Neural progenitor cell (in vitro differentiated cells): Measurements from ENCODE around the gene SLC45A3. TPM values are rescaled to one million over a fixed set of nuclear protein-coding genes. Genes with fewer than 3 reads are reported as not detected.

Source experiments
- DNase-seq: peaks from one replicate; pipeline ENCODE4 v3.0.0-alpha.2; 2016; ENCODE audit warnings: low spot score
- H2AFZ ChIP-seq: fragments of 200-600 bp; sonication (generic); replicated peaks from 2 replicates; pipeline ENCODE4 v1.6.1; 2016; ENCODE audit warnings: antibody characterized with exemption
- H3F3A ChIP-seq: fragments of 200-600 bp; sonication (generic); 2 replicates; pipeline ENCODE4 v1.6.1; 2016; ENCODE audit warnings: antibody characterized with exemption, low read depth
- H3K27ac ChIP-seq: fragments of 200-600 bp; sonication (generic); 2 replicates; pipeline ENCODE4 v1.5.1; 2016; ENCODE audit warnings: mild to moderate bottlenecking
- H3K27me3 ChIP-seq: fragments of 200-600 bp; sonication (generic); 2 replicates; pipeline ENCODE4 v1.6.1; 2016; ENCODE audit warnings: mild to moderate bottlenecking, moderate library complexity
- H3K36me3 ChIP-seq: fragments of 200-600 bp; sonication (generic); 2 replicates; pipeline ENCODE4 v1.5.1; 2016
- H3K4me1 ChIP-seq: fragments of 200-600 bp; sonication (generic); 2 replicates; pipeline ENCODE4 v1.6.1; 2016; ENCODE audit warnings: mixed run types
- H3K4me2 ChIP-seq: fragments of 200-600 bp; sonication (generic); 2 replicates; pipeline ENCODE4 v1.6.1; 2016
- H3K4me3 ChIP-seq: fragments of 200-600 bp; sonication (generic); 2 replicates; pipeline ENCODE4 v1.5.1; 2016
- H3K79me2 ChIP-seq: fragments of 200-600 bp; sonication (generic); 2 replicates; pipeline ENCODE4 v1.6.1; 2016; ENCODE audit warnings: low read depth
- H3K9ac ChIP-seq: fragments of 200-600 bp; sonication (generic); 2 replicates; pipeline ENCODE4 v1.6.1; 2016
- H3K9me3 ChIP-seq: fragments of 200-600 bp; sonication (generic); 2 replicates; pipeline ENCODE4 v1.5.1; 2016; ENCODE audit warnings: low read depth
- H4K20me1 ChIP-seq: fragments of 200-600 bp; sonication (generic); 2 replicates; pipeline ENCODE4 v1.6.1; 2016; ENCODE audit warnings: low read depth
- H3K27ac Mint-ChIP-seq: 3 replicates; pipeline ENCODE4 v1.8.0; 2021; ENCODE audit warnings: mixed read lengths
- H3K27me3 Mint-ChIP-seq: 2 replicates; pipeline ENCODE4 v1.8.0; 2022; ENCODE audit warnings: low read depth, mild to moderate bottlenecking, inconsistent platforms, moderate library complexity, mixed read lengths; ENCODE audit not compliant: insufficient read depth
- H3K36me3 Mint-ChIP-seq: 3 replicates; pipeline ENCODE4 v1.8.0; 2021; ENCODE audit warnings: mixed read lengths
- H3K4me1 Mint-ChIP-seq: 3 replicates; pipeline ENCODE4 v1.8.0; 2021; ENCODE audit warnings: mixed read lengths
- H3K4me3 Mint-ChIP-seq: 3 replicates; pipeline ENCODE4 v1.8.0; 2021; ENCODE audit warnings: mild to moderate bottlenecking, moderate library complexity, mixed read lengths
- H3K9me3 Mint-ChIP-seq: 3 replicates; pipeline ENCODE4 v1.8.0; 2020; ENCODE audit warnings: mixed read lengths
- CTCF ChIP-seq: fragments of 200-600 bp; sonication (generic); IDR thresholded peaks from 2 replicates; pipeline ENCODE4 v1.5.1; 2017; ENCODE audit warnings: antibody characterized with exemption, mild to moderate bottlenecking
- EZH2 ChIP-seq: fragments of 200-600 bp; sonication (generic); IDR thresholded peaks from 2 replicates; pipeline ENCODE4 v1.6.1; 2017; ENCODE audit warnings: antibody characterized with exemption, mild to moderate bottlenecking, moderate library complexity
- EZH2phosphoT487 ChIP-seq: fragments of 200-600 bp; sonication (generic); IDR thresholded peaks from 2 replicates; pipeline ENCODE4 v1.6.1; 2017; ENCODE audit warnings: antibody characterized with exemption
- total RNA-seq: library from RNA; depleted of rRNA; stranded (reverse); fragments of >200 nt; gene quantifications from 2 replicates; pipeline ENCODE4 v1.2.3, GENCODE V29; 2015; ENCODE audit warnings: low replicate concordance

The SLC45A3 gene
- total RNA-seq, 1 donor from 2014 or later: 5.1 TPM

- Histone ChIP-seq H3K27ac (no peak overlapping the region), H2AFZ (no peak overlapping the region), H3F3A (peaks cover 21% of the 10 kb centered on the region), H3K4me3 (no peak overlapping the region), H3K9ac (no peak overlapping the region), H3K4me1 (peaks cover 23% of the 10 kb centered on the region), H4K20me1 (no peaks in the 10 kb centered on the region), H3K4me2 (no peak overlapping the region), H3K36me3 (no peaks in the 10 kb centered on the region), H3K9me3 (no peaks in the 10 kb centered on the region), H3K79me2 (no peaks in the 10 kb centered on the region), H3K27me3 (no peaks in the 10 kb centered on the region)
- no peak overlapping the region for H3K27ac Mint-ChIP-seq
- H3K27me3 Mint-ChIP-seq: peaks cover 5% of the 10 kb centered on the region
- H3K36me3 Mint-ChIP-seq: peaks cover 12% of the 10 kb centered on the region
- TF ChIP-seq EZH2 (no peak), EZH2phosphoT487 (no peak)
- H3K9me3 Mint-ChIP-seq: no peaks in the 10 kb centered on the region
- H3K4me1 Mint-ChIP-seq: peaks cover 26% of the 10 kb centered on the region
- no peak overlapping the region for H3K4me3 Mint-ChIP-seq
- no peak for DNase-seq
These were observed 27.3 kb downstream of the SLC45A3 start for GRCh38 chr1:205652984-205653383.

- Histone ChIP-seq H3K9ac (no peak overlapping the region), H3K79me2 (no peaks in the 10 kb centered on the region), H3K27me3 (no peaks in the 10 kb centered on the region), H2AFZ (no peak overlapping the region), H3K36me3 (no peaks in the 10 kb centered on the region), H3K9me3 (no peaks in the 10 kb centered on the region), H3F3A (peaks cover 21% of the 10 kb centered on the region), H3K4me2 (peak overlapping the region; percentile 1), H3K4me3 (no peak overlapping the region), H3K4me1 (peaks cover 23% of the 10 kb centered on the region), H4K20me1 (no peaks in the 10 kb centered on the region), H3K27ac (peak overlapping the region; percentile 58)
- Mint-ChIP-seq H3K27ac (peak overlapping the region; percentile 50), H3K36me3 (peaks cover 17% of the 10 kb centered on the region), H3K9me3 (no peaks in the 10 kb centered on the region), H3K4me3 (no peak overlapping the region), H3K4me1 (peaks cover 26% of the 10 kb centered on the region), H3K27me3 (peaks cover 5% of the 10 kb centered on the region)
- TF ChIP-seq EZH2phosphoT487 (no peak), CTCF (no peak), EZH2 (no peak)
- DNase-seq: peak; percentile 31
These were observed 30.1 kb downstream of the SLC45A3 start for GRCh38 chr1:205650241-205650640.

- Mint-ChIP-seq H3K27ac (peak overlapping the region; percentile 11), H3K9me3 (no peaks in the 10 kb centered on the region), H3K36me3 (peaks cover 9% of the 10 kb centered on the region), H3K4me3 (no peak overlapping the region), H3K27me3 (peaks cover 5% of the 10 kb centered on the region), H3K4me1 (peaks cover 25% of the 10 kb centered on the region)
- Histone ChIP-seq H3K27ac (no peak overlapping the region), H3F3A (peaks cover 17% of the 10 kb centered on the region), H3K4me1 (peaks cover 21% of the 10 kb centered on the region), H3K4me2 (no peak overlapping the region), H3K27me3 (no peaks in the 10 kb centered on the region), H3K79me2 (no peaks in the 10 kb centered on the region), H4K20me1 (no peaks in the 10 kb centered on the region), H3K9ac (no peak overlapping the region), H3K9me3 (no peaks in the 10 kb centered on the region), H3K4me3 (no peak overlapping the region), H3K36me3 (no peaks in the 10 kb centered on the region), H2AFZ (no peak overlapping the region)
- TF ChIP-seq EZH2 (no peak), CTCF (no peak), EZH2phosphoT487 (no peak)
- DNase-seq: no peak
These were observed 34.8 kb downstream of the SLC45A3 start for GRCh38 chr1:205645519-205645918.

- Histone ChIP-seq H3K79me2 (no peaks in the 10 kb centered on the region), H3K27ac (no peak overlapping the region), H3K4me3 (no peak overlapping the region), H3K36me3 (no peaks in the 10 kb centered on the region), H3K27me3 (no peaks in the 10 kb centered on the region), H3F3A (no peaks in the 10 kb centered on the region), H3K9ac (no peak overlapping the region), H2AFZ (no peak overlapping the region), H4K20me1 (no peaks in the 10 kb centered on the region), H3K4me2 (no peak overlapping the region), H3K4me1 (no peaks in the 10 kb centered on the region), H3K9me3 (no peaks in the 10 kb centered on the region)
- H3K27ac Mint-ChIP-seq: no peak overlapping the region
- TF ChIP-seq EZH2phosphoT487: no peak
- TF ChIP-seq EZH2: no peak
- no peaks in the 10 kb centered on the region for H3K9me3 Mint-ChIP-seq
- peaks cover 5% of the 10 kb centered on the region for H3K4me1 Mint-ChIP-seq
- H3K36me3 Mint-ChIP-seq: peaks cover 6% of the 10 kb centered on the region
- H3K27me3 Mint-ChIP-seq: peaks cover 8% of the 10 kb centered on the region
- no peak for DNase-seq
- H3K4me3 Mint-ChIP-seq: no peak overlapping the region
These were observed 37.5 kb downstream of the SLC45A3 start for GRCh38 chr1:205642679-205643307.
